ENCODE data around the gene LY9.

LY9 gene

GRCh38 chr1:160794376-160794775, 1.6 kb upstream of the LY9 start:
- FAIRE-seq: no peak
- TF ChIP-seq POLR2AphosphoS5 (IDR thresholded peaks at IDR 0.05; ENCODE audit: low read depth, low read length) (no peak), TAF1 (IDR thresholded peaks at IDR 0.05; ENCODE audit: borderline replicate concordance, low read depth, low read length) (no peak)
- DNase-seq (ENCODE audit: insufficient read length): no peak

GRCh38 chr1:160797271-160797709, 1.3 kb downstream of the LY9 start:
- TF ChIP-seq TAF1 (IDR thresholded peaks at IDR 0.05; ENCODE audit: borderline replicate concordance, low read depth, low read length) (no peak), POLR2A (IDR thresholded peaks at IDR 0.05; ENCODE audit: low read depth, low read length) (no peak), POLR2AphosphoS5 (IDR thresholded peaks at IDR 0.05; ENCODE audit: low read depth, low read length) (no peak)
- peak; percentile 89 for FAIRE-seq
- no peak for DNase-seq (ENCODE audit: insufficient read length)

GRCh38 chr1:160797861-160798273, 1.9 kb downstream of the LY9 start:
- no peak for DNase-seq (ENCODE audit: insufficient read length)
- TF ChIP-seq POLR2AphosphoS5 (IDR thresholded peaks at IDR 0.05; ENCODE audit: low read depth, low read length) (no peak), POLR2A (IDR thresholded peaks at IDR 0.05; ENCODE audit: low read depth, low read length) (no peak), TAF1 (IDR thresholded peaks at IDR 0.05; ENCODE audit: borderline replicate concordance, low read depth, low read length) (no peak)
- no peak for FAIRE-seq

GRCh38 chr1:160798439-160798838, 2.5 kb downstream of the LY9 start:
- DNase-seq (ENCODE audit: insufficient read length): no peak
- FAIRE-seq: no peak
- no peak for TF ChIP-seq POLR2AphosphoS5 (IDR thresholded peaks at IDR 0.05; ENCODE audit: low read depth, low read length)
- no peak for TF ChIP-seq TAF1 (IDR thresholded peaks at IDR 0.05; ENCODE audit: borderline replicate concordance, low read depth, low read length)
- TF ChIP-seq POLR2A (IDR thresholded peaks at IDR 0.05; ENCODE audit: low read depth, low read length): no peak

- FAIRE-seq (no peak), DNase-seq (ENCODE audit: insufficient read length) (no peak)
- TF ChIP-seq POLR2AphosphoS5 (IDR thresholded peaks at IDR 0.05; ENCODE audit: low read depth, low read length) (no peak), TAF1 (IDR thresholded peaks at IDR 0.05; ENCODE audit: borderline replicate concordance, low read depth, low read length) (no peak), POLR2A (IDR thresholded peaks at IDR 0.05; ENCODE audit: low read depth, low read length) (no peak)
These were observed 3.7 kb downstream of the LY9 start for GRCh38 chr1:160799641-160800040.

- TF ChIP-seq POLR2A (IDR thresholded peaks at IDR 0.05; ENCODE audit: low read depth, low read length): no peak
- TF ChIP-seq TAF1 (IDR thresholded peaks at IDR 0.05; ENCODE audit: borderline replicate concordance, low read depth, low read length): no peak
- no peak for TF ChIP-seq POLR2AphosphoS5 (IDR thresholded peaks at IDR 0.05; ENCODE audit: low read depth, low read length)
- DNase-seq (ENCODE audit: insufficient read length) (no peak), FAIRE-seq (no peak)
These were observed 4.2 kb downstream of the LY9 start for GRCh38 chr1:160800142-160800541.

- TF ChIP-seq POLR2AphosphoS5 (IDR thresholded peaks at IDR 0.05; ENCODE audit: low read depth, low read length) (no peak), TAF1 (IDR thresholded peaks at IDR 0.05; ENCODE audit: borderline replicate concordance, low read depth, low read length) (no peak), POLR2A (IDR thresholded peaks at IDR 0.05; ENCODE audit: low read depth, low read length) (no peak)
- no peak for DNase-seq (ENCODE audit: insufficient read length)
These were observed 4.9 kb downstream of the LY9 start for GRCh38 chr1:160800645-160801408.

GRCh38 chr1:160801836-160802580, 6.0 kb downstream of the LY9 start:
- DNase-seq (ENCODE audit: insufficient read length) (no peak), FAIRE-seq (no peak)
- no peak for TF ChIP-seq POLR2AphosphoS5 (IDR thresholded peaks at IDR 0.05; ENCODE audit: low read depth, low read length)
- no peak for TF ChIP-seq TAF1 (IDR thresholded peaks at IDR 0.05; ENCODE audit: borderline replicate concordance, low read depth, low read length)
- TF ChIP-seq POLR2A (IDR thresholded peaks at IDR 0.05; ENCODE audit: low read depth, low read length): no peak

More at GRCh38 chr1:160800645-160801408, 4.9 kb downstream of the LY9 start:
- FAIRE-seq: peak; percentile 36

GRCh38 chr1:160806109-160806665, 10.2 kb downstream of the LY9 start:
- DNase-seq (ENCODE audit: insufficient read length) (no peak), FAIRE-seq (no peak)
- TF ChIP-seq POLR2AphosphoS5 (IDR thresholded peaks at IDR 0.05; ENCODE audit: low read depth, low read length): no peak
- TF ChIP-seq POLR2A (IDR thresholded peaks at IDR 0.05; ENCODE audit: low read depth, low read length): no peak
- no peak for TF ChIP-seq TAF1 (IDR thresholded peaks at IDR 0.05; ENCODE audit: borderline replicate concordance, low read depth, low read length)

GRCh38 chr1:160806784-160807183, 10.8 kb downstream of the LY9 start:
- DNase-seq (ENCODE audit: insufficient read length): no peak
- TF ChIP-seq POLR2A (IDR thresholded peaks at IDR 0.05; ENCODE audit: low read depth, low read length): no peak
- no peak for TF ChIP-seq TAF1 (IDR thresholded peaks at IDR 0.05; ENCODE audit: borderline replicate concordance, low read depth, low read length)
- TF ChIP-seq POLR2AphosphoS5 (IDR thresholded peaks at IDR 0.05; ENCODE audit: low read depth, low read length): no peak
- no peak for FAIRE-seq

- TF ChIP-seq POLR2AphosphoS5 (IDR thresholded peaks at IDR 0.05; ENCODE audit: low read depth, low read length) (no peak), POLR2A (IDR thresholded peaks at IDR 0.05; ENCODE audit: low read depth, low read length) (no peak), TAF1 (IDR thresholded peaks at IDR 0.05; ENCODE audit: borderline replicate concordance, low read depth, low read length) (no peak)
- FAIRE-seq (no peak), DNase-seq (ENCODE audit: insufficient read length) (no peak)
These were observed 11.3 kb downstream of the LY9 start for GRCh38 chr1:160807247-160807646.

Measured in GM12892 (cell line).